CD4-positive, alpha-beta T cell (primary cell): ENCODE results near the gene NDUFV3. TPM values are rescaled to one million over a fixed set of nuclear protein-coding genes. Genes with fewer than 3 reads are reported as not detected.
"Not testable (repeated sequence)": the region's sequence is repeated elsewhere in the genome, so short reads cannot be mapped to it uniquely, and the experiment has no call there.

Experiments used
- ATAC-seq: fragments of 200-7000 bp; cut with Tn5 transposase; one replicate; pipeline ENCODE4 v1.10.0; 2022; ENCODE audit warnings: mild to moderate bottlenecking; ENCODE audit not compliant: poor library complexity
- CTCF ChIA-PET: fragments of 350-600 bp; sonication (Branson Sonifier 250); formaldehyde crosslinking; loops from one replicate; lab custom pipeline; 2021; ENCODE audit warnings: antibody characterized with exemption, inconsistent platforms; lab: Charles Lee
- POLR2A ChIA-PET: fragments of 350-600 bp; sonication (Branson Sonifier 250); formaldehyde crosslinking; loops from one replicate; lab custom pipeline; 2021; ENCODE audit warnings: antibody characterized with exemption, inconsistent platforms; lab: Charles Lee
- DNase-seq, 14 experiments: peaks; one replicate each; pipeline ENCODE4 v3.0.0-alpha.2; 2013 to 2020; ENCODE audit warnings: mixed read lengths in 2 of 14
- H3K27ac ChIP-seq, 2 donors: one replicate each; pipeline versions ENCODE4 v1.5.1 to v1.7.0; 2013; ENCODE audit warnings: low read length in 2 of 2, low read depth in 1 of 2, mild to moderate bottlenecking in 1 of 2
- H3K27me3 ChIP-seq, 2 experiments: 1 replicate in 1 of 2; 2 replicates in 1 of 2; pipeline versions ENCODE4 v1.6.1 to v1.7.0; 2013; ENCODE audit warnings: low read length in 2 of 2, control low read depth in 1 of 2, mild to moderate bottlenecking in 1 of 2, moderate library complexity in 1 of 2; ENCODE audit not compliant: insufficient read depth in 2 of 2, control insufficient read depth in 1 of 2
- H3K36me3 ChIP-seq: one replicate; pipeline ENCODE4 v1.6.1; 2013; ENCODE audit warnings: low read length, control low read depth; ENCODE audit not compliant: insufficient read depth
- H3K4me1 ChIP-seq: one replicate; pipeline ENCODE4 v1.6.1; 2013; ENCODE audit warnings: low read length, control low read depth; ENCODE audit not compliant: insufficient read depth
- H3K4me3 ChIP-seq: one replicate; pipeline ENCODE4 v1.5.1; 2013; ENCODE audit warnings: mild to moderate bottlenecking, low read length, moderate library complexity
- H3K9me3 ChIP-seq, 2 experiments: 1 replicate in 1 of 2; 2 replicates in 1 of 2; pipeline versions ENCODE4 v1.6.1 to v1.7.0; 2013; ENCODE audit warnings: low read length in 2 of 2, mild to moderate bottlenecking in 2 of 2, control low read depth in 1 of 2, moderate library complexity in 1 of 2; ENCODE audit not compliant: control insufficient read depth in 1 of 2, insufficient read depth in 1 of 2
- H3K27ac Mint-ChIP-seq: one replicate; pipeline ENCODE4 v1.8.0; 2020; ENCODE audit warnings: mixed read lengths
- H3K27me3 Mint-ChIP-seq: one replicate; pipeline ENCODE4 v1.8.0; 2021; ENCODE audit warnings: mixed read lengths
- H3K36me3 Mint-ChIP-seq: one replicate; pipeline ENCODE4 v1.8.0; 2021; ENCODE audit warnings: low read depth, mixed read lengths
- H3K4me1 Mint-ChIP-seq: one replicate; pipeline ENCODE4 v1.8.0; 2021; ENCODE audit warnings: low read depth, mixed read lengths
- H3K4me3 Mint-ChIP-seq: one replicate; pipeline ENCODE4 v1.8.0; 2020; ENCODE audit warnings: mild to moderate bottlenecking, mixed read lengths
- H3K9me3 Mint-ChIP-seq: one replicate; pipeline ENCODE4 v1.8.0; 2020; ENCODE audit warnings: mixed read lengths
- CTCF ChIP-seq: fragments of 200-600 bp; IDR thresholded peaks from one replicate; pipeline ENCODE4 v1.8.0; 2022; ENCODE audit warnings: antibody characterized with exemption, mild to moderate bottlenecking
- intact Hi-C, 2 experiments: fragments of 100-400 bp; cut with DNase I in 1 of 2; cut with micrococcal nuclease in 1 of 2; formaldehyde crosslinking; loops; one replicate each; pipeline versions ENCODE4 v1.15.1 to v1.9.0; 2023 to 2025; cut with DNase I, micrococcal nuclease
- total RNA-seq, 174 experiments: library from RNA in 2 of 174; stranded (reverse) in 2 of 174; gene quantifications; one replicate each; pipeline ENCODE4 v1.2.3 and lab custom pipeline; 2021 to 2026

Gene NDUFV3
- total RNA-seq, 2 experiments from 2014 or later, result 15.3 to 15.8 TPM

- H3K36me3 ChIP-seq, H3K9me3 Mint-ChIP-seq, H3K27me3 ChIP-seq, POLR2A ChIA-PET, H3K4me3 Mint-ChIP-seq, CTCF ChIA-PET, H3K4me3 ChIP-seq, H3K27ac ChIP-seq, intact Hi-C loops, H3K27ac Mint-ChIP-seq, ATAC-seq, H3K9me3 ChIP-seq, H3K4me1 Mint-ChIP-seq, H3K4me1 ChIP-seq, H3K27me3 Mint-ChIP-seq, DNase-seq, H3K36me3 Mint-ChIP-seq: not testable (repeated sequence)
Observed at GRCh38 chr21:42937034-42937940, 44.2 kb downstream of the NDUFV3 start.

- Mint-ChIP-seq H3K27ac (no peak overlapping the region), H3K4me1 (no peaks in the 10 kb centered on the region), H3K27me3 (no peaks in the 10 kb centered on the region), H3K36me3 (no peaks in the 10 kb centered on the region), H3K4me3 (no peak overlapping the region), H3K9me3 (no peaks in the 10 kb centered on the region)
- H3K4me3 ChIP-seq, result no peak overlapping the region
- CTCF ChIA-PET, result no interaction called here
- H3K4me1 ChIP-seq, result no peaks in the 10 kb centered on the region
- no peaks in the 10 kb centered on the region for H3K9me3 ChIP-seq
- intact Hi-C loops, result no loop called here
- DNase-seq (no peak), ATAC-seq (no peak)
- H3K27me3 ChIP-seq, result no peaks in the 10 kb centered on the region
- POLR2A ChIA-PET, result no interaction called here
- no peak overlapping the region for H3K27ac ChIP-seq
- no peak for TF ChIP-seq CTCF
- no peaks in the 10 kb centered on the region for H3K36me3 ChIP-seq
Observed at GRCh38 chr21:42937960-42938605, 45.0 kb downstream of the NDUFV3 start.

GRCh38 chr21:42938606-42938995 lies 45.5 kb downstream of the NDUFV3 start:
- CTCF ChIA-PET, H3K36me3 Mint-ChIP-seq, H3K9me3 ChIP-seq, H3K4me3 ChIP-seq, H3K36me3 ChIP-seq, H3K9me3 Mint-ChIP-seq, intact Hi-C loops, H3K27ac Mint-ChIP-seq, ATAC-seq, H3K27ac ChIP-seq, H3K4me1 ChIP-seq, H3K4me3 Mint-ChIP-seq, H3K4me1 Mint-ChIP-seq, H3K27me3 Mint-ChIP-seq, H3K27me3 ChIP-seq, DNase-seq: not testable (repeated sequence)
- POLR2A ChIA-PET, result interaction anchor here (1.0 kb wide), 1 partner anchor 36 kb away, joined by 5 read pairs; the partner anchor contains the start of gene PKNOX1
